IPS-20b (cell line): ENCODE measurements around the gene CAMK1.
"Not testable (repeated sequence)": the region's sequence is repeated elsewhere in the genome, so short reads cannot be mapped to it uniquely, and the experiment has no call there.

Source experiments
- H3K27ac ChIP-seq: one replicate; pipeline ENCODE4 v1.5.1; 2013; ENCODE audit warnings: low read length
- H3K27me3 ChIP-seq: 2 replicates; pipeline ENCODE4 v1.6.1; 2013; ENCODE audit warnings: mild to moderate bottlenecking, low read length, inconsistent platforms; ENCODE audit not compliant: insufficient read depth
- H3K36me3 ChIP-seq: 2 replicates; pipeline ENCODE4 v1.6.1; 2013; ENCODE audit warnings: low read depth, mild to moderate bottlenecking, inconsistent platforms, low read length, moderate library complexity; ENCODE audit not compliant: insufficient read depth
- H3K4me1 ChIP-seq: 2 replicates; pipeline ENCODE4 v1.6.1; 2013; ENCODE audit warnings: mild to moderate bottlenecking, control low read depth, inconsistent platforms, low read length, moderate library complexity; ENCODE audit not compliant: insufficient read depth
- H3K4me3 ChIP-seq: 2 replicates; pipeline ENCODE4 v1.5.1; 2013; ENCODE audit warnings: mild to moderate bottlenecking, low read length, inconsistent platforms
- H3K9ac ChIP-seq: 2 replicates; pipeline ENCODE4 v1.6.1; 2013; ENCODE audit warnings: low read depth, mild to moderate bottlenecking, inconsistent platforms, low read length, moderate library complexity
- H3K9me3 ChIP-seq: 2 replicates; pipeline ENCODE4 v1.6.1; 2013; ENCODE audit warnings: mild to moderate bottlenecking, low read depth, low read length, inconsistent platforms; ENCODE audit not compliant: insufficient read depth

The CAMK1 gene

DNA sequence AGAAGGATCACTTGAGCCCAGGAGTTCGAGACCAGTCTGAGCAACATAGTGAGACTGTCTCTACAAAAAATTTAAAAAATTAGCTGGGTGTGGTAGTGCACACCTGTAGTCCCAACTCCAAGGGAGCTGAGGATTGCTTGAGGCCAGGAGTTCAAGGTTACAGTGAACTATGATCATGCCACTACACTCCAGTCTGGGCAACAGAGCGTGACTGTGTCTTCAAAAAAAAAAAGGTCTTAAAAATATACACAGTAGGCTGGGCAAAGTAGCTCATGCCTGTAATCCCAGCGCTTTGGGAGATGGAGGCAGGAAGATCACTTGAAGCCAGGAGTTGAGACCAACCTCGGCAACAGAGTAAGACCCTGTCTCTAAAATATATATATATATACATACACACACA is 11.2 kb upstream of the CAMK1 start:
- H3K27ac ChIP-seq, result no peak overlapping the region
- H3K9ac ChIP-seq, result no peak overlapping the region
- H3K4me3 ChIP-seq, result no peak overlapping the region
- no peaks in the 10 kb centered on the region for H3K4me1 ChIP-seq
- H3K9me3 ChIP-seq, result no peaks in the 10 kb centered on the region
- H3K36me3 ChIP-seq, result peaks cover 55% of the 10 kb centered on the region
- no peaks in the 10 kb centered on the region for H3K27me3 ChIP-seq

- Histone ChIP-seq H3K4me3 (no peak overlapping the region), H3K27ac (no peak overlapping the region), H3K4me1 (no peaks in the 10 kb centered on the region), H3K36me3 (peaks cover 51% of the 10 kb centered on the region), H3K9me3 (no peaks in the 10 kb centered on the region), H3K9ac (no peak overlapping the region), H3K27me3 (no peaks in the 10 kb centered on the region)
Measured at GRCh38 chr3:9780458-9780812, 10.7 kb upstream of the CAMK1 start.

DNA sequence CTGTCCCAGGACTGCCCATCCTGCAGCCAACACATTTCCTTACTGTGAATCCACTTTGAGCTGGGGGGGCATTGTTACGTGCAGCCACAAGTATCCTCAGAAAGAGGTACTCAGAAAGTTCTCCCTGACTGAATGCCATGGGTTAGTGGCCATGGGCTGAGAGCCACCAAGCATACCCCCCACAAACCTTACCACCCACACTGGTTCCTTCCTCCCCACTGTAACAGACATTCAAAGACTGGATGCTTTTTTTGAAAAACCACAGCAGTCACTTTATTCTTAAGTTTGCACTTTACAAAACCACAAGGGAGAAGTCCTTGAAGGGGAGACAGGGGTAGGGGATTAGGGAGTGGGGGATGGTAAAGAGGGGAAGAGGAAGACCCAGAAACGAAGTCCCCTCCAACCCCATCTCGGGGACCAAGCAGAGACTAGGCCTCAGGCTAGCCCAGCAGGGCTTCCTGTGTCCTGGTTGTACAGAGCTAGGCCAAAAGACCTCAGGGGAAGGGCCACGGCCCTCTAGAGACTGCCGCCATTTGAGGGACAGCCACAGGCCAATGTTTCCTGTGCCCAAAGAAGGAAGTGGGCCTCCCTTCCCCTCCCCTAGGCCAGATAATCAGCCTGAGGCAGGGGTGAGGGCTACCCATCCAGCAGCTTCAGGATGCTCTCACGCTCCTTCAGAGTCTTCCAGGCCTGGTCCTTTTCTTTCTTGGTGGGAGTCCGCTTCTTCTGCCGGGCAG is 10.1 kb upstream of the CAMK1 start:
- Histone ChIP-seq H3K4me3 (no peak overlapping the region), H3K36me3 (peaks cover 46% of the 10 kb centered on the region), H3K27me3 (no peaks in the 10 kb centered on the region), H3K4me1 (no peaks in the 10 kb centered on the region), H3K9me3 (no peaks in the 10 kb centered on the region), H3K27ac (no peak overlapping the region), H3K9ac (no peak overlapping the region)

- Histone ChIP-seq H3K27ac (no peak overlapping the region), H3K27me3 (no peaks in the 10 kb centered on the region), H3K9ac (no peak overlapping the region), H3K36me3 (peaks cover 41% of the 10 kb centered on the region), H3K9me3 (no peaks in the 10 kb centered on the region), H3K4me3 (no peak overlapping the region), H3K4me1 (no peaks in the 10 kb centered on the region)
Measured at GRCh38 chr3:9779075-9779593, 9.4 kb upstream of the CAMK1 start.

DNA sequence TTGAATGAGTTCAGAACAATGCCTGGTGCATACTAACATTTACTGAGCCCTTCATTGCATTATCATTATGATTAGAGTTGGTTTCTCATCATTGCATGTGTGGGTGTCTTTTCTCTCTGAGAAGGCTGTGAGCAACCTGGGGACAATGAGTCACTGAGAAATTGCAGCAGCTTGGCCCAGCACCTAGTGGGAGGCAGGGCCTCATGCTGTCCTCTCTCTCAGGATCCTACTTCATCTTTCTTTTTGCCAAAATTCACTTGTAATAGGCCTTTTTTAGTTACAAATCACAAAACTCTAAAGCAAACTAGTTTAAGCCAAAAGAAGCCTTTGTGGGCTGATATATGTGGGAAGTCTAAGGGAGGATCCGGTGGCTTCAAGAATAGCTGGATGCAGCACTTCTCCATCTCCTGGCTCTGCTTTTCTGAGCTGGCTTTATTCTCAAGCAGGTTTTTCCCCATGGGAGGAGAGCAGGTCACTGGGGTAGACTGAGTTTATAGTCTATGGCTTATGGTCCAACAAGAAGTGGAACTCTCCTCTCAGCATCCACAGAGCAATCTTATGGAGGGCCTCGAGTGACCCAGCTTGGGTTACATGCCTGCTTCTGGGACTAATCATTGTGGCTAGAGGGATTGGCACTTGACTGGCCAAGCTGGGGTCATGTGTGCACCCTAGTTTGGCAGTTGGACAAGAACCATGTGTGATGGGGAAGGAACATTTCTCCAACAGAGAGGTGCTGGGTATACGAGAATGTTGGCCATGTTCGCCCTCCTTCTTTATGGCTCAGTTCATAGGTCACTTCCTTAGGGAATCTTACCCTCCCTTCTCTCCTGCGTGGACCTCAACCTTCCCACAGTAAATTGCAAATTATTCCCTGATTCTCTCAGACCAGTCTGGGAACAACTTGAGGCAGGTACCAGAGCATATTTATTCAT is 8.7 kb upstream of the CAMK1 start:
- H3K9ac ChIP-seq, result no peak overlapping the region
- H3K4me1 ChIP-seq, result no peaks in the 10 kb centered on the region
- H3K36me3 ChIP-seq, result peaks cover 35% of the 10 kb centered on the region
- no peak overlapping the region for H3K27ac ChIP-seq
- H3K27me3 ChIP-seq, result no peaks in the 10 kb centered on the region
- no peak overlapping the region for H3K4me3 ChIP-seq
- no peaks in the 10 kb centered on the region for H3K9me3 ChIP-seq

- Histone ChIP-seq H3K27me3 (peaks cover 2% of the 10 kb centered on the region; the same call in 1 of the 2 replicates), H3K4me1 (no peaks in the 10 kb centered on the region), H3K9ac (no peak overlapping the region), H3K36me3 (peaks cover 30% of the 10 kb centered on the region), H3K4me3 (no peak overlapping the region), H3K27ac (no peak overlapping the region), H3K9me3 (no peaks in the 10 kb centered on the region)
Measured at GRCh38 chr3:9777694-9778021, 7.9 kb upstream of the CAMK1 start.

- H3K9me3 ChIP-seq, result no peaks in the 10 kb centered on the region
- peaks cover 8% of the 10 kb centered on the region; the same call in 1 of the 2 replicates for H3K27me3 ChIP-seq
- H3K4me1 ChIP-seq, result no peaks in the 10 kb centered on the region
- no peak overlapping the region for H3K27ac ChIP-seq
- no peak overlapping the region for H3K9ac ChIP-seq
- no peak overlapping the region for H3K4me3 ChIP-seq
- H3K36me3 ChIP-seq, result peaks cover 24% of the 10 kb centered on the region
Measured at GRCh38 chr3:9776896-9777693, 7.3 kb upstream of the CAMK1 start.

DNA sequence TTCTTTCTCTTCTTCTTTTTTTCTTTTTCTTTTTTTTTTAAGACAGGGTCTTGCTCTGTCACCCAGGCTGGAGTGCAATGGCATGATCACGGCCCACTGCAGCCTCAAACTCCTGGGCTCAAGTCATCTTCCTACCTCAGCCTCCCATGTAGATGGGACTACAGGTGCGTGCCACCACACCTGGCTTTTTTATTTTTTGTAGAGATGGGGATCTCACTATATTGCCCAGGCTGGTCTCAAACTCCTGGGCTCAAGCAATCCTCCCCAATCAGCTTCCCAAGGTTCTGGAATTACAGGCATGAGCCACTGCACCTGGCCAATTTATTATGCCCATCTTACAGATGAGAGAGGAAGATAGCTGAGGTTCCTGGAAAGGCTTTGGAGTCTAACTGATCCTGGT is 1.3 kb upstream of the CAMK1 start:
- not testable (repeated sequence) for H3K27ac ChIP-seq, H3K4me1 ChIP-seq, H3K9me3 ChIP-seq, H3K36me3 ChIP-seq, H3K9ac ChIP-seq, H3K4me3 ChIP-seq
- H3K27me3 ChIP-seq, result peaks cover 64% of the 10 kb centered on the region

- Histone ChIP-seq H3K36me3 (no peaks in the 10 kb centered on the region), H3K27me3 (peaks cover 64% of the 10 kb centered on the region), H3K9ac (peak overlapping the region; percentile 54; the same call in 1 of the 2 replicates), H3K4me3 (peak overlapping the region; percentile 70), H3K9me3 (no peaks in the 10 kb centered on the region), H3K4me1 (0 out of 2 replicates have a peak, but pooled peaks cover 3% of the 10 kb centered on the region), H3K27ac (no peak overlapping the region)
Measured at GRCh38 chr3:9770276-9770812, 597 bp upstream of the CAMK1 start.

DNA sequence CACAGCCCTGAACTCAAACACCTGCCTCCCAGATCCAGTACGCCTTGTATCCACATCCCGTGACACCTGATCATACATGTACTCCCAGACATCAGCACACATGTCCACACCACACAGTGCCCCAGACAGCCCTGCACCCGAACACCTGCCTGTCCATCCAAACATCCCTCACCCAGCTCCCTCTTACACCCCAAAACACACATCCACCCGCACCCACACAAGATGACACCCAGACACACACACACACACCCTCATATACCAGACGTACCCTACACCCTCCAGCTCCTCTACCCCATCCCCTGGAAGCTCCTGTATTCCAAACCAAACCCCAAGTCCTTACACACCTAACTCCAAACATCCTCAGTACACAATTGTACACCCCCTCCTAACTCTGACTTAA is 735 bp downstream of the CAMK1 start:
- no peak overlapping the region for H3K9ac ChIP-seq
- H3K9me3 ChIP-seq, result no peaks in the 10 kb centered on the region
- no peaks in the 10 kb centered on the region for H3K36me3 ChIP-seq
- H3K27me3 ChIP-seq, result peaks cover 64% of the 10 kb centered on the region
- H3K4me1 ChIP-seq, result 0 out of 2 replicates have a peak, but pooled peaks cover 3% of the 10 kb centered on the region
- no peak overlapping the region for H3K27ac ChIP-seq
- H3K4me3 ChIP-seq, result peak overlapping the region; percentile 70

DNA sequence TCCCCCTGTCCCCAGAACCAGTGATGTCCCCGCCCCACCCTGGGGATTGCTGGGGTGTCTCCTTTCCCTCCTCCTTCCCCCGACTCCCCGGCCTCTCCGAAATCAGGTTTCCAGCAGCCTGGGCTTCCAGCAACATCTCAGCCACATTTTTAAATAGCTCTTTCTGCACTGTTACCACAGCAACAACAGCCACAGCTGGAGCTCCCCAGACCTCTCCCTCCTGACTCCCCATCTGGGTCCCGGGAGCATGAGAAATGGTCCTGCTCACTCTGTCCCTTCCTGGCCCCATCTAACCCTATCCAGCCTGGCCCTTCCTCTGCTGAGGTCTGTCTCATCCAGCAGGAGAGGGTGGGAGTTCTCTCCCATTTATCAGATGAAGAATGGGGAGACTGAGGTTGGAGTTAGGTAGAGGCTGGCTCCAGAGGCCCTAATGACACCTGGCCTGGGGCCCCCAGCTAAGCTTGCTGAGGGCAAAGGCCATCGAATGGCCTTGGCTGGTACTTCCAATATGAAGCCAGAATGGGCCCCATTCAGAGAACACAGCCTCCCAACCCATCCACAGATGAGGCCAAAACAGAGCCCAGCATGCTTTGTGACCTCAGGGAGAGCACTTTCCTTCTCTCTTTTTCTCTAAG is 1.5 kb downstream of the CAMK1 start:
- no peak overlapping the region for H3K4me3 ChIP-seq
- H3K9me3 ChIP-seq, result no peaks in the 10 kb centered on the region

More for the DNA sequence above, 1.5 kb downstream of the CAMK1 start:
- no peak overlapping the region for H3K27ac ChIP-seq
- H3K27me3 ChIP-seq, result peaks cover 64% of the 10 kb centered on the region
- 0 out of 2 replicates have a peak, but pooled peaks cover 3% of the 10 kb centered on the region for H3K4me1 ChIP-seq
- no peak overlapping the region for H3K9ac ChIP-seq
- no peaks in the 10 kb centered on the region for H3K36me3 ChIP-seq
